ENCODE measurements around the gene ASIC4.

Gene ASIC4

GRCh38 chr2:219541611-219542180, 27.4 kb downstream of the ASIC4 start:
- H3K9me3 ChIP-seq (ENCODE audit: low read length): no peaks in the 10 kb centered on the region
- H3K4me1 ChIP-seq (ENCODE audit: insufficient read depth, low read length): peaks cover 27% of the 10 kb centered on the region
- H3K36me3 ChIP-seq (ENCODE audit: insufficient read depth, low read length): peaks cover 24% of the 10 kb centered on the region
- no peak overlapping the region for H3K4me3 ChIP-seq (ENCODE audit: low read length)
- no peak overlapping the region for H2AFZ ChIP-seq (ENCODE audit: low read depth, low read length)
- H3K27me3 ChIP-seq (ENCODE audit: insufficient read depth, low read length): no peaks in the 10 kb centered on the region

DNA sequence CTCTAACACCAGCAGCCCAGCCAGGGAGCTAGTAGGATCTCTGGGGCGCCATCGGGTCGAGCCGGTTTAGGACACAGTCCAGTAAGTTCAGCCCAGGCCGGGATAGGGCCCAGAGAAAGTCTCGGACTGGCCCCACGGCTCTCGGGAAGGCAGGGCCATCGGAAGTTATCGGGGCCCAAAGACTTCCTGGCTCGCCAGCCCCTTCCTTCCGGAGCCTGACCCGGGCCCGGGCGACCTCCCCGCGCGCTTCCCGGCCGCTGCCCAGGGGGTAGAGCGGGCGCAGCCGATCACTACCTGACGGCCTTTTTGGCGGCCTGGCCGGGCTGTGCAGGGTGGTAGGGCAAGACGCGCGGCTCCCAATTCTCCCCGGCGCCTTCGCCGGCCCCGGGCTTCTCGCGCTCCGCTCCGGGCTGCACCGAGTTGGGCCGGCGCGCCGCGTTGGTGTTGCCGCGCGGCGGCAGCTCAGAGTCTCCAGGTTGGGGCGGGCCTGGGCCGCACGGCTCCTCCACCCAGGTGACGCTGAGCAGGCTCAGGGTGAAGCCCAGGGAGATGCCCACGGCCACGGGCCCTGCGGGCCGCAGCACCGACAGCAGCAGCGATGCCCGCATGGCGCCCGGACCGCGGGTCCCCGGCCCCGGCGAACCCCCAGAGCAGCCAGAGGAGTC, 28.8 kb downstream of the ASIC4 start:
- Histone ChIP-seq H3K4me1 (ENCODE audit: insufficient read depth, low read length) (peaks cover 24% of the 10 kb centered on the region), H3K4me3 (ENCODE audit: low read length) (peak overlapping the region; percentile 68), H3K36me3 (ENCODE audit: insufficient read depth, low read length) (peaks cover 32% of the 10 kb centered on the region), H3K9me3 (ENCODE audit: low read length) (no peaks in the 10 kb centered on the region), H3K27me3 (ENCODE audit: insufficient read depth, low read length) (no peaks in the 10 kb centered on the region), H2AFZ (ENCODE audit: low read depth, low read length) (peak overlapping the region; percentile 87)

- H3K27me3 ChIP-seq (ENCODE audit: insufficient read depth, low read length): no peaks in the 10 kb centered on the region
- peaks cover 38% of the 10 kb centered on the region for H3K36me3 ChIP-seq (ENCODE audit: insufficient read depth, low read length)
- H3K9me3 ChIP-seq (ENCODE audit: low read length): no peaks in the 10 kb centered on the region
- H3K4me1 ChIP-seq (ENCODE audit: insufficient read depth, low read length): peaks cover 19% of the 10 kb centered on the region
- peak within 1 kb of the TSS; percentile 68 for H3K4me3 ChIP-seq (ENCODE audit: low read length)
- H2AFZ ChIP-seq (ENCODE audit: low read depth, low read length): peak within 1 kb of the TSS; percentile 87
Measured at GRCh38 chr2:219543596-219544358, 29.5 kb downstream of the ASIC4 start, which contains the start of the genes CHPF and TMEM198. Gene CHPF (minus strand): TSS chr2:219543809. CDS start chr2:219543538, 271 bp downstream. Gene TMEM198 (plus strand): TSS chr2:219544028. CDS start chr2:219544728, 700 bp downstream.

- H3K4me1 ChIP-seq (ENCODE audit: insufficient read depth, low read length): peaks cover 17% of the 10 kb centered on the region
- peaks cover 41% of the 10 kb centered on the region for H3K36me3 ChIP-seq (ENCODE audit: insufficient read depth, low read length)
- peak overlapping the region; percentile 39 for H2AFZ ChIP-seq (ENCODE audit: low read depth, low read length)
- H3K4me3 ChIP-seq (ENCODE audit: low read length): peak overlapping the region; percentile 68
- no peaks in the 10 kb centered on the region for H3K9me3 ChIP-seq (ENCODE audit: low read length)
- no peaks in the 10 kb centered on the region for H3K27me3 ChIP-seq (ENCODE audit: insufficient read depth, low read length)
Measured at GRCh38 chr2:219544567-219544966, 30.3 kb downstream of the ASIC4 start.

- Histone ChIP-seq H3K36me3 (ENCODE audit: insufficient read depth, low read length) (peaks cover 41% of the 10 kb centered on the region), H3K27me3 (ENCODE audit: insufficient read depth, low read length) (no peaks in the 10 kb centered on the region), H3K9me3 (ENCODE audit: low read length) (no peaks in the 10 kb centered on the region), H3K4me3 (ENCODE audit: low read length) (peak overlapping the region; percentile 68), H2AFZ (ENCODE audit: low read depth, low read length) (no peak overlapping the region), H3K4me1 (ENCODE audit: insufficient read depth, low read length) (peaks cover 17% of the 10 kb centered on the region)
Measured at GRCh38 chr2:219545295-219545942, 31.1 kb downstream of the ASIC4 start.

- H3K27me3 ChIP-seq (ENCODE audit: insufficient read depth, low read length): no peaks in the 10 kb centered on the region
- peaks cover 41% of the 10 kb centered on the region for H3K36me3 ChIP-seq (ENCODE audit: insufficient read depth, low read length)
- no peak overlapping the region for H2AFZ ChIP-seq (ENCODE audit: low read depth, low read length)
- H3K9me3 ChIP-seq (ENCODE audit: low read length): no peaks in the 10 kb centered on the region
- H3K4me1 ChIP-seq (ENCODE audit: insufficient read depth, low read length): peaks cover 17% of the 10 kb centered on the region
- H3K4me3 ChIP-seq (ENCODE audit: low read length): no peak overlapping the region
Measured at GRCh38 chr2:219545943-219546352, 31.7 kb downstream of the ASIC4 start.

GRCh38 chr2:219547621-219548020, 33.3 kb downstream of the ASIC4 start:
- Histone ChIP-seq H3K27me3 (ENCODE audit: insufficient read depth, low read length) (no peaks in the 10 kb centered on the region), H3K4me3 (ENCODE audit: low read length) (no peak overlapping the region), H3K9me3 (ENCODE audit: low read length) (no peaks in the 10 kb centered on the region), H3K36me3 (ENCODE audit: insufficient read depth, low read length) (peaks cover 37% of the 10 kb centered on the region), H3K4me1 (ENCODE audit: insufficient read depth, low read length) (peaks cover 20% of the 10 kb centered on the region), H2AFZ (ENCODE audit: low read depth, low read length) (no peak overlapping the region)

- H2AFZ ChIP-seq (ENCODE audit: low read depth, low read length): no peak overlapping the region
- no peak overlapping the region for H3K4me3 ChIP-seq (ENCODE audit: low read length)
- H3K4me1 ChIP-seq (ENCODE audit: insufficient read depth, low read length): peaks cover 22% of the 10 kb centered on the region
- H3K27me3 ChIP-seq (ENCODE audit: insufficient read depth, low read length): no peaks in the 10 kb centered on the region
- peaks cover 37% of the 10 kb centered on the region for H3K36me3 ChIP-seq (ENCODE audit: insufficient read depth, low read length)
- H3K9me3 ChIP-seq (ENCODE audit: low read length): no peaks in the 10 kb centered on the region
Measured at GRCh38 chr2:219548990-219549389, 34.7 kb downstream of the ASIC4 start.

- no peak overlapping the region for H3K4me3 ChIP-seq (ENCODE audit: low read length)
- H3K27me3 ChIP-seq (ENCODE audit: insufficient read depth, low read length): no peaks in the 10 kb centered on the region
- peaks cover 18% of the 10 kb centered on the region for H3K4me1 ChIP-seq (ENCODE audit: insufficient read depth, low read length)
- H3K36me3 ChIP-seq (ENCODE audit: insufficient read depth, low read length): peaks cover 37% of the 10 kb centered on the region
- H2AFZ ChIP-seq (ENCODE audit: low read depth, low read length): no peak overlapping the region
- no peaks in the 10 kb centered on the region for H3K9me3 ChIP-seq (ENCODE audit: low read length)
Measured at GRCh38 chr2:219549619-219550018, 35.3 kb downstream of the ASIC4 start.

GRCh38 chr2:219551441-219552381, 37.4 kb downstream of the ASIC4 start:
- H3K36me3 ChIP-seq (ENCODE audit: insufficient read depth, low read length): peaks cover 30% of the 10 kb centered on the region
- no peaks in the 10 kb centered on the region for H3K9me3 ChIP-seq (ENCODE audit: low read length)
- H3K4me3 ChIP-seq (ENCODE audit: low read length): peak overlapping the region; percentile 58
- H3K27me3 ChIP-seq (ENCODE audit: insufficient read depth, low read length): no peaks in the 10 kb centered on the region
- H3K4me1 ChIP-seq (ENCODE audit: insufficient read depth, low read length): peaks cover 11% of the 10 kb centered on the region
- peak overlapping the region; percentile 41 for H2AFZ ChIP-seq (ENCODE audit: low read depth, low read length)

DNA sequence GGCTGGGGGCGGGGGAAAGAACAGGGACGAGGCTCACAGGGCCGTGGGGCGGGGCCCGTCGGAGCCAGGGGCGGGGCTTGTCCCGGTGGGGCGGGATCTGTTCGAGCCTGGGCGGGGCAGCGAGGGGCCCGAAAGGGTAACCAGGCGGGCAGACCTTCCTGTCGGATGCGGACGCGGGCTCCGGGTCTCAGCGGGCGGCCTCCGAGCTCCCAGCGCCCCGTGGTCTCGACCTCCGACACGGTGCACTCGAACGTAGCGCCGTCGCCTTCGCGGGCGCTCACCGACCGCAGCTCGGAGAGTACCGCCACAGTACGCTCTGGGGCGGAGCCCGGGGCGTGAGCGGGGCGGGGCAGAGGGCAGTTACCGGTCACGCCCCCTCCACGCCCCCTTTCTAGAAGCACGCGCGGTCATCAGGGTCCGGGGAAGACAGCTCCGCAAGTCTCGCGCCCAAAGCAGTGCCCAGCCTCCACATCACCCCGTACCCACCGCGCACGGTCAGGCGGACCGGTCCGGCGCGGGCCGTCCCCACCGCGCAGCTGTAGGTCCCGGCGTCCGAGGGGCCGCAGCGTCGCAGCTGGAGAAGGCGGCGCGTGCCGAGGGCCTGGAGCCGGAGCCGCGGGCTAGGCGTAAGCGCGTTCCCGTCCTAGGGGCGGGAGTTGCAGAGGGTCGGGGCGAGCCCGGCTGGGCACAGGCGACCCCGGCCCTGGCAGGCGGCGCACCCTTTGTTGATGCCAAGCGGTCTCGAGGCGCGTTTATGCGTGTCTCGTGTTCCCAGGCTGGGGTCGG, 38.3 kb downstream of the ASIC4 start:
- H3K9me3 ChIP-seq (ENCODE audit: low read length): no peaks in the 10 kb centered on the region
- peak overlapping the region; percentile 58 for H3K4me3 ChIP-seq (ENCODE audit: low read length)
- H3K27me3 ChIP-seq (ENCODE audit: insufficient read depth, low read length): no peaks in the 10 kb centered on the region
- peaks cover 28% of the 10 kb centered on the region for H3K36me3 ChIP-seq (ENCODE audit: insufficient read depth, low read length)
- H2AFZ ChIP-seq (ENCODE audit: low read depth, low read length): peak overlapping the region; percentile 41
- peaks cover 11% of the 10 kb centered on the region for H3K4me1 ChIP-seq (ENCODE audit: insufficient read depth, low read length)

GRCh38 chr2:219553168-219553417, 38.8 kb downstream of the ASIC4 start:
- H3K4me1 ChIP-seq (ENCODE audit: insufficient read depth, low read length): peaks cover 11% of the 10 kb centered on the region
- peak overlapping the region; percentile 58 for H3K4me3 ChIP-seq (ENCODE audit: low read length)
- no peak overlapping the region for H2AFZ ChIP-seq (ENCODE audit: low read depth, low read length)
- no peaks in the 10 kb centered on the region for H3K9me3 ChIP-seq (ENCODE audit: low read length)
- no peaks in the 10 kb centered on the region for H3K27me3 ChIP-seq (ENCODE audit: insufficient read depth, low read length)
- H3K36me3 ChIP-seq (ENCODE audit: insufficient read depth, low read length): peaks cover 25% of the 10 kb centered on the region

All from neuron (in vitro differentiated cells).